Sigmoid colon (tissue), 4 donors: ENCODE data around the gene HCFC2.

Source experiments
- CTCF ChIP-seq, 4 experiments: fragments of 450-650 bp in 3 of 4; fragments of 200-600 bp in 1 of 4; IDR thresholded peaks; one replicate each; pipeline ENCODE4 v1.5.1; 2016 to 2019; ENCODE audit warnings: antibody characterized with exemption in 4 of 4, mild to moderate bottlenecking in 3 of 4, moderate library complexity in 2 of 4
- EP300 ChIP-seq, 4 donors: sonication (generic); formaldehyde crosslinking; IDR thresholded peaks; one replicate each; pipeline ENCODE4 v1.6.1; 2017; ENCODE audit warnings: antibody characterized with exemption in 4 of 4
- POLR2A ChIP-seq, 2 donors: fragments of 450-650 bp; IDR thresholded peaks; one replicate each; pipeline ENCODE4 v1.6.1; 2016; ENCODE audit warnings: antibody characterized with exemption in 2 of 2, mild to moderate bottlenecking in 2 of 2, moderate library complexity in 2 of 2
- POLR2AphosphoS5 ChIP-seq, 4 donors: sonication (generic); formaldehyde crosslinking; IDR thresholded peaks; one replicate each; pipeline ENCODE4 v1.6.1; 2017; ENCODE audit warnings: antibody characterized with exemption in 4 of 4

GRCh38 chr12:104126548-104126947 is 62.2 kb downstream of the HCFC2 start:
- TF ChIP-seq CTCF (IDR thresholded peaks at IDR 0.05) (no peak), POLR2A (IDR thresholded peaks at IDR 0.05) (no peak), EP300 (IDR thresholded peaks at IDR 0.05) (no peak), POLR2AphosphoS5 (IDR thresholded peaks at IDR 0.05) (no peak)
